NCI-H345 treated with DMSO at 0.1 percent for 48 hours (cell line): Measurements from ENCODE around the gene DNAH6.
"Not testable (repeated sequence)": the region's sequence is repeated elsewhere in the genome, so short reads cannot be mapped to it uniquely, and the experiment has no call there.

Source experiments
- DNase-seq: peaks from one replicate; lab custom pipeline; 2025; ENCODE audit not compliant: unreplicated experiment; lab: John Stamatoyannopoulos, UW

The DNAH6 gene

GRCh38 chr2:84858937-84859336 is 342.6 kb downstream of the DNAH6 start:
- DNase-seq = no peak

DNA sequence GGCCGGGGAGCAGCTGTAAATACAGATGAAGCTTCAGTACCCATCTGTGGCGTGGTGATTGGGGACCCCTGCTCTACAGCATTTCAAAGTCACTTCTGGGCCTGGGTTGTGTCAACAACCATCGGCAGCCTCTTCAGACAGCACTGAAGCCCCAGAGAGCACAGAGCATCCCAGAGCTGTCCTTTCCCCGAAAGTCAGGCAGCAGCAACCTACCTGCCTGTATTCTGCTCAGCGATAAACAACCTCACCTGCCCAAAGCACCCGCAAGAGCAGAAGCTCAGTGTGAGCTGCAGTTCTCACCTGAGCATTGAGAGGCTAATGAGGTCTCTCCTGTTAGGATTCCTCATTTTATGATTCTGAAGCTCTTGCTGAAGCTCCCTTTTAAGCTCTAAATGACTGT is 345.2 kb downstream of the DNAH6 start:
- DNase-seq = no peak

DNA sequence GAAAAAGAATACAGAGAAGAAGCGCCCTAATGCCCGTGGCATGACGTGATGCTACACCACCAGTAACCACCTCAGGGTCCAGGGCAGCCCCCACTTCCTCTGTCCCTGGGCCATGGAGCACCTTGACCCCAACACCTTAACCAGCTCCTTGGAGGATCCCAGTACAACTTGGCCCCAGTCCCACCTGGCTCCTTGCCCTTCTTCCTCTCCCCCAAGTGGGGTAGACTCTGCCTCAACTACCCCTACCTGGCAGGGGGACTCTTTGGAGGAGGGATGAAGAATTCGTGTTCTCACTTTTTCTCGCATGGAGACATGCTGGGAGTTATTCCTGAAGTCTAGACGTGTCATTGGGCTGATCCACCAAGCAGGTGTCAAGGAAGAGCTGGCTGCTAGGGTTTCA is 345.7 kb downstream of the DNAH6 start:
- DNase-seq = no peak

DNA sequence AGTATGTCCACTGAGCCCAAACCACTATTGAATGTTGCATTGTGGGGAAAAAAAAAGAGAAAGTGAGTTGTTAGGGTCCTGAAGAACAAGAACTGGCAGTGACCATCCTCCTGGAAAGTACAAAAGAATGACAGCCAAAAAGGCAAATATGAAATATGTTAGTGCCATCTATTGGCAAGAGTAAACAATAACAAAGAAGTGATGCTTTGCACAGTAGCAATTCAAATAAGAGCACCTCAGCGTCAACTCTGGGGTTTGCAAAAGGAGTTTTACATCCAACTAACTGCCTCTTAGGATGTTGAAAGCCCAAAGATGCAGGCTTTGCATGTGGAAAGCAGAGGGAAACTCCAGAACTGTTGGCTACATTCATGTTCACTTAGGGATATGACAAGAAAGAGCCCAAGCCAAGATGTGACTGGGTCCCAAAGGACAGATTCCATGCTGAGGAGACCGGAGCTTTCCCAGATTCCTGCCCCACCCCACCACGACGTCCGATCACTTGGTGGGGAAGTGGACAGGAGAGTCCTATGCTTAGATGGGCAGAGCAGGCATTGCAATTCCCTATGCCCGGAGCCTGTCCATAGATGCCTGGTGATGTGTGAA is 349.0 kb downstream of the DNAH6 start:
- no peak for DNase-seq

GRCh38 chr2:84866122-84866521 is 349.8 kb downstream of the DNAH6 start:
- DNase-seq = no peak

DNA sequence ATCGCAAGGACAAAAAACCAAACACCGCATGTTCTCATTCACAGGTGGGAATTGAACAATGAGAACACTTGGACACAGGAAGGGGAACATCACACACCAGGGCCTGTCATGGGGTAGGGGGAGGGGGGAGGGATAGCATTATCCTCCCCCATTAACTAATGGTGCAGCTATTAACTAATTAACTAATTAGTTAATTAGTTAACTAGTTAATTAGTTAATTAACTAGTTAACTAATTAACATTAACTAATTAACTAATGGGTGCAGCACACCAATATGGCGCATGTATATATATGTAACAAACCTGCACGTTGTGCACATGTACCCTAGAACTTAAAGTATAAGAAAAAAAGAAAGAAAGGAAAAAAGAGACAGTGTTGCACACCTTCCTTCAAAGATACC is 352.0 kb downstream of the DNAH6 start:
- not testable (repeated sequence) for DNase-seq
